Left ventricle myocardium superior (tissue), 1 donor: ENCODE results near the gene EPHA5. TPM values are rescaled to one million over a fixed set of nuclear protein-coding genes. Genes with fewer than 3 reads are reported as not detected.
"Not testable (repeated sequence)": the region's sequence is repeated elsewhere in the genome, so short reads cannot be mapped to it uniquely, and the experiment has no call there.

ENCODE experiments used
- ATAC-seq: fragments of 200-7000 bp; cut with Tn5 transposase; one replicate; pipeline ENCODE4 v1.9.1; 2020; ENCODE audit warnings: mild to moderate bottlenecking, moderate library complexity
- DNase-seq: peaks from one replicate; pipeline ENCODE4 v3.0.0-alpha.2; 2020
- intact Hi-C: fragments of 100-400 bp; cut with micrococcal nuclease; formaldehyde crosslinking; loops from one replicate; pipeline ENCODE4 v1.11.0; 2022
- total RNA-seq: library from RNA; stranded (reverse); fragmentation: NEBNext Ultra II Directional; extraction: Animal tissue kit (Norgen Biotek cat#: 25700); gene quantifications from one replicate; pipeline ENCODE4 v1.2.1, GENCODE V29; 2021
- donor health status: DM: no; HTN: yes; CAD: no; lungs with severe emphysema.

The EPHA5 gene
- total RNA-seq, 1 donor from 2014 or later, result 0.17 TPM

DNA sequence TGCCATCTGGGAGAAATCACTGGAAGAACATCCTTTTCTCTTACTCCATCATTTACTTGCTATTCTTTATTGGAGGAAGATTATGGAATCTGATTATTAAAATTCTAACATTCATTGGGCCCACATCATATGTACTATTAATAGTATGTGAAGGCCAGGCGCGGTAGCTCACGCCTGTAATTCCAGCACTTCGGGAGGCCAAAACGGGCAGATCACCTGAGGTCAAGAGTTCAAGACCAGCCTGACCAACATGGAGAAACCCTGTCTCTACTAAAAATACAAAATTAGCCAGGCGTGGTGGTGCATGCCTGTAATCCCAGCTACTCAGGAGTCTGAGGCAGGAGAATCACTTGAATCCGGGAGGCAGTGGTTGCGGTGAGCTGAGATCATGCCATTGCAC is 361.7 kb downstream of the EPHA5 start:
- DNase-seq, intact Hi-C loops, ATAC-seq: not testable (repeated sequence)

DNA sequence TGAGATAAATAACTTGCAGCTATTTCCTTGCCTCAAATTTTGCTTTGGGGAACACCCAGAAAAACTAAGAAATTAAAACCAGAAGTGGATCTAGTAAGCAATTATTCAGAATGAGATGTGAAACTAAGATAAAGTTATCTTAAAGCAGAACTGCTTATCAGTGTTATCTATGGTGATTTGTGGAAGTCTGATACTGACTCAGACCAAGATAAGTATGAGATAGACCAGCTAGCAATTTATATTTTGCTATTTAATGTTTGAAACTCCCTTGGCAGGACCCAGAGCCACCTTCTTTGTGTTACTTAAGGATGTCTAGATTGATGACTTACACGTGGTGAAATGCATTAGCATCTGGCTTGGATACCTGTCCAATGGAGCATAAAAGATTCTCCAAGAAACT is 368.1 kb downstream of the EPHA5 start:
- intact Hi-C loops, result no loop called here
- DNase-seq (no peak), ATAC-seq (no peak)

DNA sequence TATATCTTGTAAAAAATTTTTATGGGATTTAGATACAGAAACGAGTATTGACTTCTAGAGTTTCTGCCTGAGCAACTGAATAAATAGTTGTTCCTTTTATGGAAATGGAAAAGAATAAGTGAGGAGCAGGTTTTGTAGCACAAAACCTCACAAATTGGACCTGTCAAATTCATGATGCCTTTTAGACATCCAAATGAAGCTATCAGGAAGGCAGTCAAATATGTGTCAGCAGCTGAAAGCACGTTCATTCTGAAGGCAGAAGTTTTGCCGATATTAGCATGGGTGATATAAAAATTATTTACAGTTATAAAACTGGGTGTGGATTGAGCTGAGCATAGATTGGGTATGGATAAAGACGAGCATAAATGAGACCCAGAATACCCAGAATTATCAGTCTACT is 374.0 kb downstream of the EPHA5 start:
- no peak for ATAC-seq
- DNase-seq, result no peak
- intact Hi-C loops, result no loop called here

DNA sequence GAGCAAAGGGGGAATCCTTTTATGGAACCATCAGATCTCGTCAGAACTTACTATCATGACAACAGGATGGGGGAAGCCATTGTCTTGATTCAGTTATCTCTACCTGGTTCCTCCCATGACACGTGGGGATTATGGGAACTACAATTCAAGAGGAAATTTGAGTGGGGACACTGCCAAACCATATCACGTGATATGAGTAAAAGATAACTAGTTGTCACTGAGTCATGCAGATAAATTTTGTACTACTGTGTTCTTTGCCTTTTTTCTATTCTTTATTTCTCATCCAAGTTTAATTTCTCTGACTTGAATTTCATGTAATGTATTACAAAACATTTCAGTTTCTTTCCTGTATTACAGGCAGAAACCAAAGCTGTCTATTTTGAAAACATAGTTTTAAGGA is 383.2 kb downstream of the EPHA5 start:
- no peak for ATAC-seq
- no peak for DNase-seq
- intact Hi-C loops, result no loop called here
